GM18502 (cell line): ENCODE measurements around the gene SNTG2.

Experiments used
- ATAC-seq: cut with Tn5 transposase; IDR thresholded peaks from one replicate; pipeline ENCODE4 v1.9.1; 2021; ENCODE audit warnings: mild to moderate bottlenecking; ENCODE audit not compliant: unreplicated experiment, poor library complexity

The SNTG2 gene

GRCh38 chr2:1162768-1163584, 212.3 kb downstream of the SNTG2 start:
- ATAC-seq, result no peak

- ATAC-seq, result no peak
These were observed 216.3 kb downstream of the SNTG2 start for GRCh38 chr2:1166976-1167375.

GRCh38 chr2:1168846-1169245, 218.2 kb downstream of the SNTG2 start:
- no peak for ATAC-seq

GRCh38 chr2:1169291-1169949, 218.8 kb downstream of the SNTG2 start:
- ATAC-seq, result no peak

GRCh38 chr2:1170241-1170640, 219.6 kb downstream of the SNTG2 start:
- no peak for ATAC-seq

GRCh38 chr2:1170711-1171110, 220.1 kb downstream of the SNTG2 start:
- ATAC-seq, result no peak

- ATAC-seq, result no peak
These were observed 222.9 kb downstream of the SNTG2 start for GRCh38 chr2:1173528-1173927.

GRCh38 chr2:1181893-1182292, 231.2 kb downstream of the SNTG2 start:
- no peak for ATAC-seq

- no peak for ATAC-seq
These were observed 232.7 kb downstream of the SNTG2 start for GRCh38 chr2:1183300-1183699.

GRCh38 chr2:1186421-1186820, 235.8 kb downstream of the SNTG2 start:
- ATAC-seq, result no peak

GRCh38 chr2:1187189-1187588, 236.5 kb downstream of the SNTG2 start:
- no peak for ATAC-seq

- no peak for ATAC-seq
These were observed 241.5 kb downstream of the SNTG2 start for GRCh38 chr2:1192121-1192520.

GRCh38 chr2:1193801-1194200, 243.2 kb downstream of the SNTG2 start:
- ATAC-seq, result no peak

- no peak for ATAC-seq
These were observed 253.1 kb downstream of the SNTG2 start for GRCh38 chr2:1203772-1204171.

- ATAC-seq, result no peak
These were observed 255.2 kb downstream of the SNTG2 start for GRCh38 chr2:1205853-1206252.

GRCh38 chr2:1207962-1208510, 257.4 kb downstream of the SNTG2 start:
- ATAC-seq, result no peak

- no peak for ATAC-seq
These were observed 257.9 kb downstream of the SNTG2 start for GRCh38 chr2:1208522-1208921.

GRCh38 chr2:1209246-1209645, 258.6 kb downstream of the SNTG2 start:
- ATAC-seq, result no peak

GRCh38 chr2:1209761-1210160, 259.1 kb downstream of the SNTG2 start:
- no peak for ATAC-seq

GRCh38 chr2:1210352-1210751, 259.7 kb downstream of the SNTG2 start:
- ATAC-seq, result no peak

GRCh38 chr2:1219901-1220573, 269.4 kb downstream of the SNTG2 start:
- ATAC-seq, result no peak
